HEK293 (cell line): ENCODE data around the gene PLEKHG2.

Experiments used
- GFI1B ChIP-seq: fragments of 450-650 bp; formaldehyde crosslinking; IDR thresholded peaks from 2 replicates; pipeline ENCODE4 v1.5.1; 2016; ENCODE audit warnings: missing biosample characterization, missing genetic modification characterization
- GLI2 ChIP-seq: fragments of 450-650 bp; formaldehyde crosslinking; IDR thresholded peaks from 2 replicates; pipeline ENCODE4; 2017; ENCODE audit warnings: missing biosample characterization, missing genetic modification characterization, low read depth, borderline replicate concordance
- HOXC10 ChIP-seq: sonication (generic); formaldehyde crosslinking; IDR thresholded peaks from 2 replicates; pipeline ENCODE4 v1.8.1; 2023; ENCODE audit warnings: mild to moderate bottlenecking, missing genetic modification reagents
- MZF1 ChIP-seq: fragments of 450-650 bp; formaldehyde crosslinking; IDR thresholded peaks from 2 replicates; pipeline ENCODE4 v1.5.1; 2017; ENCODE audit warnings: missing biosample characterization, missing genetic modification characterization, borderline replicate concordance
- REPIN1 ChIP-seq: fragments of 450-650 bp; formaldehyde crosslinking; IDR thresholded peaks from 2 replicates; pipeline ENCODE4 v1.5.1; 2017; ENCODE audit warnings: missing biosample characterization, missing genetic modification characterization, low read depth
- SP3 ChIP-seq: fragments of 450-650 bp; formaldehyde crosslinking; IDR thresholded peaks from 2 replicates; pipeline ENCODE4 v1.5.1; 2016; ENCODE audit warnings: missing biosample characterization, missing genetic modification characterization
- SP7 ChIP-seq: fragments of 450-650 bp; formaldehyde crosslinking; IDR thresholded peaks from 2 replicates; pipeline ENCODE4 v1.5.1; 2016; ENCODE audit warnings: missing biosample characterization, missing genetic modification characterization
- ZBTB17 ChIP-seq: fragments of 450-650 bp; formaldehyde crosslinking; IDR thresholded peaks from 2 replicates; pipeline ENCODE4 v1.5.1; 2016; ENCODE audit warnings: missing biosample characterization, missing genetic modification characterization
- ZNF112 ChIP-seq: fragments of 450-650 bp; formaldehyde crosslinking; IDR thresholded peaks from 2 replicates; pipeline ENCODE4 v1.5.0; 2017; ENCODE audit warnings: missing biosample characterization, missing genetic modification characterization
- ZNF138 ChIP-seq: fragments of 450-650 bp; formaldehyde crosslinking; IDR thresholded peaks from 2 replicates; pipeline ENCODE4 v1.5.1; 2016; ENCODE audit warnings: missing biosample characterization, missing genetic modification characterization, borderline replicate concordance
- ZNF140 ChIP-seq: fragments of 450-650 bp; formaldehyde crosslinking; IDR thresholded peaks from 2 replicates; pipeline ENCODE4 v1.5.1; 2016; ENCODE audit warnings: missing biosample characterization, missing genetic modification characterization
- ZNF214 ChIP-seq: fragments of 450-650 bp; formaldehyde crosslinking; IDR thresholded peaks from 2 replicates; pipeline ENCODE4 v1.5.1; 2017; ENCODE audit warnings: missing biosample characterization, mild to moderate bottlenecking, missing genetic modification characterization, borderline replicate concordance
- ZNF24 ChIP-seq: fragments of 450-650 bp; formaldehyde crosslinking; IDR thresholded peaks from 2 replicates; pipeline ENCODE4 v1.5.1; 2016; ENCODE audit warnings: missing biosample characterization, missing genetic modification characterization
- ZNF37A ChIP-seq: fragments of 450-650 bp; IDR thresholded peaks from 2 replicates; pipeline ENCODE4 v1.5.1; 2018; ENCODE audit warnings: missing biosample characterization, missing genetic modification characterization
- ZNF394 ChIP-seq: fragments of 450-650 bp; formaldehyde crosslinking; IDR thresholded peaks from 2 replicates; pipeline ENCODE4 v1.5.1; 2016; ENCODE audit warnings: missing biosample characterization, missing genetic modification characterization, mild to moderate bottlenecking, moderate library complexity, borderline replicate concordance
- ZNF521 ChIP-seq: fragments of 450-650 bp; formaldehyde crosslinking; IDR thresholded peaks from 2 replicates; pipeline ENCODE4 v1.5.1; 2017; ENCODE audit warnings: missing biosample characterization, mild to moderate bottlenecking, missing genetic modification characterization
- ZNF629 ChIP-seq: fragments of 450-650 bp; formaldehyde crosslinking; IDR thresholded peaks from 2 replicates; pipeline ENCODE4 v1.5.1; 2017; ENCODE audit warnings: missing biosample characterization, missing genetic modification characterization
- ZNF777 ChIP-seq: fragments of 450-650 bp; formaldehyde crosslinking; IDR thresholded peaks from 2 replicates; pipeline ENCODE4 v1.5.1; 2017; ENCODE audit warnings: missing biosample characterization, missing genetic modification characterization, borderline replicate concordance
- ZNF785 ChIP-seq: fragments of 450-650 bp; formaldehyde crosslinking; IDR thresholded peaks from 2 replicates; pipeline ENCODE4 v1.5.1; 2016; ENCODE audit warnings: missing biosample characterization, missing genetic modification characterization
- ZNF791 ChIP-seq: fragments of 450-650 bp; formaldehyde crosslinking; IDR thresholded peaks from 2 replicates; pipeline ENCODE4 v1.5.1; 2016; ENCODE audit warnings: missing biosample characterization, missing genetic modification characterization
- ZSCAN23 ChIP-seq: fragments of 450-650 bp; formaldehyde crosslinking; IDR thresholded peaks from 2 replicates; pipeline ENCODE4 v1.5.1; 2016; ENCODE audit warnings: missing biosample characterization, missing genetic modification characterization
- TF ChIP-seq, protein P1 (sequence below): fragments of 450-650 bp; formaldehyde crosslinking; optimal IDR thresholded peaks from 2 replicates; pipeline ENCODE3; 2016; ENCODE audit warnings: missing biosample characterization, mild to moderate bottlenecking, missing genetic modification characterization
- TF ChIP-seq, protein P2 (sequence below): fragments of 450-650 bp; formaldehyde crosslinking; IDR thresholded peaks from 2 replicates; pipeline ENCODE4 v1.5.1; 2017; ENCODE audit warnings: missing biosample characterization, missing genetic modification characterization
- TF ChIP-seq, protein P3 (sequence below): fragments of 450-650 bp; formaldehyde crosslinking; IDR thresholded peaks from 2 replicates; pipeline ENCODE4; 2016; ENCODE audit warnings: missing biosample characterization, missing genetic modification characterization
- TF ChIP-seq, protein P4 (sequence below): fragments of 450-650 bp; formaldehyde crosslinking; IDR thresholded peaks from 2 replicates; pipeline ENCODE4 v1.5.1; 2016; ENCODE audit warnings: missing biosample characterization, missing genetic modification characterization
- TF ChIP-seq, protein P5 (sequence below): fragments of 450-650 bp; formaldehyde crosslinking; IDR thresholded peaks from 2 replicates; pipeline ENCODE4 v1.5.1; 2016; ENCODE audit warnings: missing biosample characterization, missing genetic modification characterization, low read depth
- TF ChIP-seq, protein P6 (sequence below): fragments of 450-650 bp; formaldehyde crosslinking; IDR thresholded peaks from 2 replicates; pipeline ENCODE4 v1.5.1; 2016; ENCODE audit warnings: missing biosample characterization, missing genetic modification characterization
- TF ChIP-seq, protein P7 (sequence below): IDR thresholded peaks from 2 replicates; pipeline ENCODE4 v1.6.1; 2011; ENCODE audit warnings: mild to moderate bottlenecking, low read depth, low read length, borderline replicate concordance

PLEKHG2 gene

DNA sequence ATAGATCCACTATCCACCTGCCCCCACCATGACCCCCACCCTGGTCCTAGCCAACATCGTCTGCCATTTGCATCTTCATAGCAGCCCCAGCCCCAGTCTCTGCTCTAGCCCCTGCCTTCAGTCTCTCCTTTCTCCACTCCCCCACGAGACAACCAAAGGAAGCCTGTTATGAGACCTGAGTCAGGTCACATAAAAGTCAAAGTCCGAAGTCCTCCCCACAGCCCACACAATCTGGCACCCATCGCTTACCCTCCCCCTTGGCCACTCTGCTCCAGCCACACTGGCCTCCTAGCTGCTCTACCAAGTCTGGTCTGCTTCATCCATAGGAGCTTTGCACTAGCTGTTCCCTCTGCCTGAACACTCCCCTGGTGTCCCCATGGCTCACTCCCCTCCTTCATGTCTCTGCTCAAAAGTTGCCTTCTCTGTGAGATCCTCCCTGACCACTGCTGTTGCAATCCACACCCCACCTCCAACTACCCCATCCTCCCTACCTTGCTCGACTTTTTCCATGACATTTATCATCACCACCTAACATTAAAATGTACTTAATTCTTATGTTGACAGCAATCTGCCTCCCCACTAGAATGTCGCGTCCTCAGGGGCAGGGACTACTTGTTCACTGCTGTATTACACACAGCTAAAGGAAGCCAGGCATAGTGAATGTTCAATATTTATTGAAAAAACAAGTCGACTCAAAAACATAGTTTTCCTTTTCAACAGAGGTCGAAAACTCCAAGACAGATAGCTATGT, 1.2 kb upstream of the PLEKHG2 start (continued):
- TF ChIP-seq, protein P1, sequence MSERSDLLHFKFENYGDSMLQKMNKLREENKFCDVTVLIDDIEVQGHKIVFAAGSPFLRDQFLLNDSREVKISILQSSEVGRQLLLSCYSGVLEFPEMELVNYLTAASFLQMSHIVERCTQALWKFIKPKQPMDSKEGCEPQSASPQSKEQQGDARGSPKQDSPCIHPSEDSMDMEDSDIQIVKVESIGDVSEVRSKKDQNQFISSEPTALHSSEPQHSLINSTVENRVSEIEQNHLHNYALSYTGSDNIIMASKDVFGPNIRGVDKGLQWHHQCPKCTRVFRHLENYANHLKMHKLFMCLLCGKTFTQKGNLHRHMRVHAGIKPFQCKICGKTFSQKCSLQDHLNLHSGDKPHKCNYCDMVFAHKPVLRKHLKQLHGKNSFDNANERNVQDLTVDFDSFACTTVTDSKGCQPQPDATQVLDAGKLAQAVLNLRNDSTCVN (tag by site-specific recombination), result no peak
- TF ChIP-seq ZNF24 (tag by site-specific recombination), result no peak
- TF ChIP-seq ZNF140 (tag by site-specific recombination), result 0 out of 2 replicates have a peak, but pooled peaks have one; percentile 1
- TF ChIP-seq, protein P2, sequence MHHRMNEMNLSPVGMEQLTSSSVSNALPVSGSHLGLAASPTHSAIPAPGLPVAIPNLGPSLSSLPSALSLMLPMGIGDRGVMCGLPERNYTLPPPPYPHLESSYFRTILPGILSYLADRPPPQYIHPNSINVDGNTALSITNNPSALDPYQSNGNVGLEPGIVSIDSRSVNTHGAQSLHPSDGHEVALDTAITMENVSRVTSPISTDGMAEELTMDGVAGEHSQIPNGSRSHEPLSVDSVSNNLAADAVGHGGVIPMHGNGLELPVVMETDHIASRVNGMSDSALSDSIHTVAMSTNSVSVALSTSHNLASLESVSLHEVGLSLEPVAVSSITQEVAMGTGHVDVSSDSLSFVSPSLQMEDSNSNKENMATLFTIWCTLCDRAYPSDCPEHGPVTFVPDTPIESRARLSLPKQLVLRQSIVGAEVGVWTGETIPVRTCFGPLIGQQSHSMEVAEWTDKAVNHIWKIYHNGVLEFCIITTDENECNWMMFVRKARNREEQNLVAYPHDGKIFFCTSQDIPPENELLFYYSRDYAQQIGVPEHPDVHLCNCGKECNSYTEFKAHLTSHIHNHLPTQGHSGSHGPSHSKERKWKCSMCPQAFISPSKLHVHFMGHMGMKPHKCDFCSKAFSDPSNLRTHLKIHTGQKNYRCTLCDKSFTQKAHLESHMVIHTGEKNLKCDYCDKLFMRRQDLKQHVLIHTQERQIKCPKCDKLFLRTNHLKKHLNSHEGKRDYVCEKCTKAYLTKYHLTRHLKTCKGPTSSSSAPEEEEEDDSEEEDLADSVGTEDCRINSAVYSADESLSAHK (tag by site-specific recombination), result no peak
- TF ChIP-seq HOXC10, result no peak
- TF ChIP-seq GFI1B (tag by site-specific recombination), result no peak
- TF ChIP-seq, protein P3, sequence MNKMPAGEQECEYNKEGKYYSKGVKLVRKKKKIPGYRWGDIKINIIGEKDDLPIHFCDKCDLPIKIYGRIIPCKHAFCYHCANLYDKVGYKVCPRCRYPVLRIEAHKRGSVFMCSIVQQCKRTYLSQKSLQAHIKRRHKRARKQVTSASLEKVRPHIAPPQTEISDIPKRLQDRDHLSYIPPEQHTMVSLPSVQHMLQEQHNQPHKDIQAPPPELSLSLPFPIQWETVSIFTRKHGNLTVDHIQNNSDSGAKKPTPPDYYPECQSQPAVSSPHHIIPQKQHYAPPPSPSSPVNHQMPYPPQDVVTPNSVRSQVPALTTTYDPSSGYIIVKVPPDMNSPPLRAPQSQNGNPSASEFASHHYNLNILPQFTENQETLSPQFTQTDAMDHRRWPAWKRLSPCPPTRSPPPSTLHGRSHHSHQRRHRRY, result peak; percentile 25; the same call in 1 of the 2 replicates
- no peak for TF ChIP-seq ZNF394 (tag by site-specific recombination)
- TF ChIP-seq GLI2 (tag by site-specific recombination), result no peak
- no peak for TF ChIP-seq REPIN1 (tag by site-specific recombination)
- TF ChIP-seq ZBTB17, result no peak
- TF ChIP-seq, protein P4, sequence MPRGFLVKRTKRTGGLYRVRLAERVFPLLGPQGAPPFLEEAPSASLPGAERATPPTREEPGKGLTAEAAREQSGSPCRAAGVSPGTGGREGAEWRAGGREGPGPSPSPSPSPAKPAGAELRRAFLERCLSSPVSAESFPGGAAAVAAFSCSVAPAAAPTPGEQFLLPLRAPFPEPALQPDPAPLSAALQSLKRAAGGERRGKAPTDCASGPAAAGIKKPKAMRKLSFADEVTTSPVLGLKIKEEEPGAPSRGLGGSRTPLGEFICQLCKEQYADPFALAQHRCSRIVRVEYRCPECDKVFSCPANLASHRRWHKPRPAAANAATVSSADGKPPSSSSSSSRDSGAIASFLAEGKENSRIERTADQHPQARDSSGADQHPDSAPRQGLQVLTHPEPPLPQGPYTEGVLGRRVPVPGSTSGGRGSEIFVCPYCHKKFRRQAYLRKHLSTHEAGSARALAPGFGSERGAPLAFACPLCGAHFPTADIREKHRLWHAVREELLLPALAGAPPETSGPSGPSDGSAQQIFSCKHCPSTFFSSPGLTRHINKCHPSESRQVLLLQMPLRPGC (tag by site-specific recombination), result no peak
- no peak for TF ChIP-seq ZNF214 (tag by site-specific recombination)
- TF ChIP-seq, protein P5, sequence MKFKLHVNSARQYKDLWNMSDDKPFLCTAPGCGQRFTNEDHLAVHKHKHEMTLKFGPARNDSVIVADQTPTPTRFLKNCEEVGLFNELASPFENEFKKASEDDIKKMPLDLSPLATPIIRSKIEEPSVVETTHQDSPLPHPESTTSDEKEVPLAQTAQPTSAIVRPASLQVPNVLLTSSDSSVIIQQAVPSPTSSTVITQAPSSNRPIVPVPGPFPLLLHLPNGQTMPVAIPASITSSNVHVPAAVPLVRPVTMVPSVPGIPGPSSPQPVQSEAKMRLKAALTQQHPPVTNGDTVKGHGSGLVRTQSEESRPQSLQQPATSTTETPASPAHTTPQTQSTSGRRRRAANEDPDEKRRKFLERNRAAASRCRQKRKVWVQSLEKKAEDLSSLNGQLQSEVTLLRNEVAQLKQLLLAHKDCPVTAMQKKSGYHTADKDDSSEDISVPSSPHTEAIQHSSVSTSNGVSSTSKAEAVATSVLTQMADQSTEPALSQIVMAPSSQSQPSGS (tag by site-specific recombination), result no peak
- TF ChIP-seq MZF1 (tag by site-specific recombination), result no peak
- TF ChIP-seq ZNF521 (tag by site-specific recombination), result no peak
- TF ChIP-seq SP7 (tag by site-specific recombination), result no peak
- no peak for TF ChIP-seq ZNF791 (tag by site-specific recombination)
- TF ChIP-seq, protein P6, sequence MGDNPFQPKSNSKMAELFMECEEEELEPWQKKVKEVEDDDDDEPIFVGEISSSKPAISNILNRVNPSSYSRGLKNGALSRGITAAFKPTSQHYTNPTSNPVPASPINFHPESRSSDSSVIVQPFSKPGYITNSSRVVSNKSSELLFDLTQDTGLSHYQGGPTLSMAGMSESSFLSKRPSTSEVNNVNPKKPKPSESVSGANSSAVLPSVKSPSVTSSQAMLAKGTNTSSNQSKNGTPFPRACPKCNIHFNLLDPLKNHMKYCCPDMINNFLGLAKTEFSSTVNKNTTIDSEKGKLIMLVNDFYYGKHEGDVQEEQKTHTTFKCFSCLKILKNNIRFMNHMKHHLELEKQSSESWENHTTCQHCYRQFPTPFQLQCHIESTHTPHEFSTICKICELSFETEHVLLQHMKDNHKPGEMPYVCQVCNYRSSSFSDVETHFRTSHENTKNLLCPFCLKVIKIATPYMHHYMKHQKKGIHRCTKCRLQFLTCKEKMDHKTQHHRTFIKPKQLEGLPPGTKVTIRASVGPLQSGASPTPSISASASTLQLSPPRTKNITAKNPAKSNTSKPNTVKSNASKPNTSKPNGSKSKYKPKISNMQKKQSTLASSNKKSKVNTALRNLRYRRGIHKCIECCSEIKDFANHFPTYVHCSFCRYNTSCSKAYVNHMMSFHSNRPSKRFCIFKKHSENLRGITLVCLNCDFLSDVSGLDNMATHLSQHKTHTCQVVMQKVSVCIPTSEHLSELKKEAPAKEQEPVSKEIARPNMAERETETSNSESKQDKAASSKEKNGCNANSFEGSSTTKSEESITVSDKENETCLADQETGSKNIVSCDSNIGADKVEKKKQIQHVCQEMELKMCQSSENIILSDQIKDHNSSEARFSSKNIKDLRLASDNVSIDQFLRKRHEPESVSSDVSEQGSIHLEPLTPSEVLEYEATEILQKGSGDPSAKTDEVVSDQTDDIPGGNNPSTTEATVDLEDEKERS (tag by site-specific recombination), result no peak
- TF ChIP-seq ZNF629 (tag by site-specific recombination), result no peak
- no peak for TF ChIP-seq SP3 (tag by site-specific recombination)
- TF ChIP-seq, protein P7, sequence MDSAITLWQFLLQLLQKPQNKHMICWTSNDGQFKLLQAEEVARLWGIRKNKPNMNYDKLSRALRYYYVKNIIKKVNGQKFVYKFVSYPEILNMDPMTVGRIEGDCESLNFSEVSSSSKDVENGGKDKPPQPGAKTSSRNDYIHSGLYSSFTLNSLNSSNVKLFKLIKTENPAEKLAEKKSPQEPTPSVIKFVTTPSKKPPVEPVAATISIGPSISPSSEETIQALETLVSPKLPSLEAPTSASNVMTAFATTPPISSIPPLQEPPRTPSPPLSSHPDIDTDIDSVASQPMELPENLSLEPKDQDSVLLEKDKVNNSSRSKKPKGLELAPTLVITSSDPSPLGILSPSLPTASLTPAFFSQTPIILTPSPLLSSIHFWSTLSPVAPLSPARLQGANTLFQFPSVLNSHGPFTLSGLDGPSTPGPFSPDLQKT, result no peak
- no peak; the same call in 1 of the 2 replicates for TF ChIP-seq ZNF777 (tag by site-specific recombination)
- TF ChIP-seq ZNF785 (tag by site-specific recombination), result no peak
- TF ChIP-seq ZSCAN23 (tag by site-specific recombination), result no peak
- TF ChIP-seq ZNF112 (tag by site-specific recombination), result no peak
- no peak for TF ChIP-seq ZNF37A
- TF ChIP-seq ZNF138 (tag by site-specific recombination), result no peak
